IMR-90 (cell line): ENCODE measurements around the gene MOB3B. TPM values are rescaled to one million over a fixed set of nuclear protein-coding genes. Genes with fewer than 3 reads are reported as not detected.

Experiments used
- ATAC-seq: fragments of 200-7000 bp; cut with Tn5 transposase; 2 replicates; pipeline ENCODE4 v1.9.1; 2020; ENCODE audit warnings: low read depth, mild to moderate bottlenecking, moderate library complexity
- BruUV-seq: library from RNA; stranded (reverse); fragments of 400-500 nt; replicated peaks from 2 replicates; lab custom pipeline; 2021; lab: Mats Ljungman, UMichigan
- CTCF ChIA-PET: fragments of 300-600 bp; formaldehyde crosslinking; extraction: SDS; loops from one replicate; lab custom pipeline; 2021; ENCODE audit warnings: antibody characterized with exemption; lab: Yijun Ruan, JAX
- POLR2A ChIA-PET: fragments of 300-600 bp; sonication (Branson Sonifier 250); formaldehyde crosslinking; loops from one replicate; lab custom pipeline; 2022; ENCODE audit warnings: antibody characterized with exemption; ENCODE audit not compliant: unreplicated experiment; lab: Charles Lee
- DNase-seq: peaks from one replicate; pipeline ENCODE4 v3.0.0; 2013
- H2AFZ ChIP-seq: replicated peaks from 2 replicates; pipeline ENCODE3; 2013; ENCODE audit warnings: low read length, mild to moderate bottlenecking; ENCODE audit not compliant: poor library complexity
- H2AK5ac ChIP-seq: 2 replicates; pipeline ENCODE4 v1.6.1; 2013; ENCODE audit warnings: low read depth, low read length, inconsistent platforms
- H2AK9ac ChIP-seq: replicated peaks from 2 replicates; pipeline ENCODE3; 2013; ENCODE audit warnings: mild to moderate bottlenecking, low read depth, low read length, moderate library complexity; ENCODE audit not compliant: poor library complexity
- H2BK120ac ChIP-seq: 2 replicates; pipeline ENCODE4 v1.6.1; 2013; ENCODE audit warnings: low read depth, low read length, inconsistent platforms
- H2BK15ac ChIP-seq: 3 replicates; pipeline ENCODE4 v1.6.1; 2013; ENCODE audit warnings: low read depth, low read length, inconsistent platforms
- H2BK20ac ChIP-seq: 2 replicates; pipeline ENCODE4 v1.6.1; 2013; ENCODE audit warnings: low read depth, mild to moderate bottlenecking, inconsistent platforms, low read length, moderate library complexity
- H2BK5ac ChIP-seq: 2 replicates; pipeline ENCODE4 v1.6.1; 2013; ENCODE audit warnings: mild to moderate bottlenecking, low read depth, low read length, inconsistent platforms; ENCODE audit not compliant: poor library complexity, severe bottlenecking
- H3K14ac ChIP-seq: replicated peaks from 2 replicates; pipeline ENCODE4 v1.6.1; 2013; ENCODE audit warnings: low read depth, low read length, inconsistent platforms
- H3K18ac ChIP-seq: 2 replicates; pipeline ENCODE4 v1.6.1; 2013; ENCODE audit warnings: low read depth, low read length, control low read depth
- H3K23ac ChIP-seq: 2 replicates; pipeline ENCODE4 v1.6.1; 2013; ENCODE audit warnings: low read depth, low read length, inconsistent platforms
- H3K27ac ChIP-seq: 2 replicates; pipeline ENCODE4 v1.5.1; 2013; ENCODE audit warnings: mild to moderate bottlenecking, control low read depth, low read length; ENCODE audit not compliant: insufficient read depth
- H3K27me3 ChIP-seq: 2 replicates; pipeline ENCODE4 v1.6.1; 2013; ENCODE audit warnings: low read length; ENCODE audit not compliant: control insufficient read depth, insufficient read depth
- H3K36me3 ChIP-seq: 2 replicates; pipeline ENCODE4 v1.6.1; 2013; ENCODE audit warnings: low read length, mixed read lengths; ENCODE audit not compliant: control insufficient read depth, insufficient read depth
- H3K4ac ChIP-seq: 2 replicates; pipeline ENCODE4 v1.6.1; 2013; ENCODE audit warnings: low read depth, low read length, inconsistent platforms
- H3K4me1 ChIP-seq: 2 replicates; pipeline ENCODE4 v1.6.1; 2013; ENCODE audit warnings: low read length, mixed read lengths; ENCODE audit not compliant: control insufficient read depth, insufficient read depth
- H3K4me2 ChIP-seq: 2 replicates; pipeline ENCODE4 v1.6.1; 2013; ENCODE audit warnings: low read depth, mild to moderate bottlenecking, control low read depth, low read length, moderate library complexity
- H3K4me3 ChIP-seq: 2 replicates; pipeline ENCODE4 v1.5.1; 2013; ENCODE audit warnings: low read depth, mild to moderate bottlenecking, control low read depth, low read length, moderate library complexity; ENCODE audit not compliant: insufficient read depth
- H3K56ac ChIP-seq: 2 replicates; pipeline ENCODE4 v1.6.1; 2013; ENCODE audit warnings: low read length, inconsistent platforms; ENCODE audit not compliant: insufficient read depth; ENCODE audit errors: extremely low read depth
- H3K79me1 ChIP-seq, 2 experiments: 2 replicates each; pipeline ENCODE4 v1.6.1; 2013; ENCODE audit warnings: low read length in 2 of 2, inconsistent platforms in 1 of 2, low read depth in 1 of 2
- H3K9ac ChIP-seq: 2 replicates; pipeline ENCODE4 v1.6.1; 2013; ENCODE audit warnings: low read depth, low read length, control low read depth
- H3K9me1 ChIP-seq: 2 replicates; pipeline ENCODE4 v1.6.1; 2013; ENCODE audit warnings: low read length, inconsistent platforms; ENCODE audit not compliant: insufficient read depth
- H3K9me3 ChIP-seq: 2 replicates; pipeline ENCODE4 v1.6.1; 2013; ENCODE audit warnings: low read length; ENCODE audit not compliant: control insufficient read depth, insufficient read depth
- H4K20me1 ChIP-seq: 2 replicates; pipeline ENCODE4 v1.6.1; 2013; ENCODE audit warnings: low read length, inconsistent platforms; ENCODE audit not compliant: insufficient read depth
- H4K5ac ChIP-seq: 2 replicates; pipeline ENCODE4 v1.6.1; 2013; ENCODE audit warnings: mild to moderate bottlenecking, low read depth, low read length, control low read depth
- H4K8ac ChIP-seq, 2 experiments: 2 replicates each; pipeline ENCODE4 v1.6.1; 2013; ENCODE audit warnings: low read depth in 2 of 2, low read length in 2 of 2, control low read depth in 1 of 2, inconsistent platforms in 1 of 2
- H4K91ac ChIP-seq: 2 replicates; pipeline ENCODE4 v1.6.1; 2013; ENCODE audit warnings: low read depth, low read length, inconsistent platforms; ENCODE audit not compliant: insufficient read depth
- BHLHE40 ChIP-seq: fragments of 150-350 bp; IDR thresholded peaks from 2 replicates; pipeline ENCODE4 v1.6.1; 2016; ENCODE audit warnings: mild to moderate bottlenecking, low read depth, low read length
- CEBPB ChIP-seq: IDR thresholded peaks from 2 replicates; pipeline ENCODE4 v1.6.1; 2012; ENCODE audit warnings: low read depth, low read length, improper control_type of control experiment
- CHD1 ChIP-seq: IDR thresholded peaks from 2 replicates; pipeline ENCODE4 v1.6.1; 2012; ENCODE audit warnings: low read depth, low read length, improper control_type of control experiment
- FOS ChIP-seq: fragments of 150-350 bp; IDR thresholded peaks from 2 replicates; pipeline ENCODE4 v1.6.1; 2016; ENCODE audit warnings: low read depth, low read length
- MAFK ChIP-seq: IDR thresholded peaks from 2 replicates; pipeline ENCODE4 v1.6.1; 2012; ENCODE audit warnings: low read depth, low read length, improper control_type of control experiment
- MAZ ChIP-seq: IDR thresholded peaks from 2 replicates; pipeline ENCODE4 v1.6.1; 2012; ENCODE audit warnings: low read depth, mild to moderate bottlenecking, low read length, improper control_type of control experiment, moderate library complexity, borderline replicate concordance
- MXI1 ChIP-seq: IDR thresholded peaks from 2 replicates; pipeline ENCODE4 v1.6.1; 2012; ENCODE audit warnings: low read depth, mild to moderate bottlenecking, low read length, moderate library complexity, borderline replicate concordance
- NFE2L2 ChIP-seq: fragments of 150-350 bp; IDR thresholded peaks from 2 replicates; pipeline ENCODE4 v1.6.1; 2016; ENCODE audit warnings: low read depth, mild to moderate bottlenecking, low read length
- POLR2A ChIP-seq: IDR thresholded peaks from 2 replicates; pipeline ENCODE4 v1.6.1; 2012; ENCODE audit warnings: mild to moderate bottlenecking, low read depth, low read length
- RAD21 ChIP-seq: IDR thresholded peaks from 2 replicates; pipeline ENCODE4 v1.6.1; 2012; ENCODE audit warnings: low read length, improper control_type of control experiment
- RFX5 ChIP-seq: IDR thresholded peaks from 2 replicates; pipeline ENCODE4 v1.8.0; 2012; ENCODE audit warnings: low read depth, mild to moderate bottlenecking, low read length, moderate library complexity
- SMC3 ChIP-seq: fragments of 150-350 bp; IDR thresholded peaks from 2 replicates; pipeline ENCODE4 v1.6.1; 2016; ENCODE audit warnings: low read depth, mild to moderate bottlenecking, antibody characterized with exemption, low read length, moderate library complexity
- WGBS, 2 experiments: methylation state at CpG; one replicate each; pipeline versions ENCODE4 v1.1.5 to v1.1.7; 2013; ENCODE audit warnings: missing lambda C conversion rate in 2 of 2; ENCODE audit not compliant: insufficient read length in 1 of 2; ENCODE audit errors: extremely low coverage in 2 of 2; 5-methylcytosine and 5-hydroxymethylcytosine counted together
- dilution Hi-C: fragments of 300-500 bp; cut with HindIII; formaldehyde crosslinking; loops from one replicate; pipeline ENCODE4 v1.14.3; 2018; ENCODE audit warnings: low sequenced_read_pairs; ENCODE audit not compliant: unreplicated experiment
- in situ Hi-C: fragments of 300-500 bp; cut with MboI; formaldehyde crosslinking; loops from 3 replicates; pipeline ENCODE4 v1.14.3; 2019; ENCODE audit warnings: low sequenced_read_pairs, inconsistent platforms, mixed read lengths
- intact Hi-C: fragments of 100-400 bp; cut with micrococcal nuclease; formaldehyde crosslinking; loops from 2 replicates; pipeline ENCODE4 v1.10.0; 2022
- polyA plus RNA-seq, 3 experiments: library from polyadenylated mRNA; depleted of rRNA; stranded (reverse); fragments of >200 nt; gene quantifications; 2 replicates each; pipeline ENCODE4 v1.2.3, GENCODE V29; 2012; ENCODE audit warnings: low replicate concordance in 1 of 3
- total RNA-seq: library from RNA; depleted of rRNA; stranded (reverse); fragments of >200 nt; gene quantifications from 2 replicates; pipeline ENCODE4 v1.2.3, GENCODE V29; 2012
- TF ChIP-seq, protein P1 (sequence below): conservative IDR thresholded peaks from 2 replicates; pipeline ENCODE4 v1.5.1; 2012; ENCODE audit warnings: mild to moderate bottlenecking, low read depth, low read length, improper control_type of control experiment
- TF ChIP-seq, protein P2 (sequence below): fragments of 150-350 bp; IDR thresholded peaks from 2 replicates; pipeline ENCODE4 v1.6.1; 2017; ENCODE audit warnings: mild to moderate bottlenecking, antibody characterized with exemption, low read length, low read depth
- TF ChIP-seq, protein P3 (sequence below): fragments of 150-350 bp; IDR thresholded peaks from 2 replicates; pipeline ENCODE4 v1.6.1; 2016; ENCODE audit warnings: low read depth, mild to moderate bottlenecking, low read length, moderate library complexity, borderline replicate concordance

MOB3B gene
- total and polyA plus RNA-seq, 2 of the 4 experiments (the other 2 are of a cell fraction), result under 0.01 to 0.02 TPM

DNA sequence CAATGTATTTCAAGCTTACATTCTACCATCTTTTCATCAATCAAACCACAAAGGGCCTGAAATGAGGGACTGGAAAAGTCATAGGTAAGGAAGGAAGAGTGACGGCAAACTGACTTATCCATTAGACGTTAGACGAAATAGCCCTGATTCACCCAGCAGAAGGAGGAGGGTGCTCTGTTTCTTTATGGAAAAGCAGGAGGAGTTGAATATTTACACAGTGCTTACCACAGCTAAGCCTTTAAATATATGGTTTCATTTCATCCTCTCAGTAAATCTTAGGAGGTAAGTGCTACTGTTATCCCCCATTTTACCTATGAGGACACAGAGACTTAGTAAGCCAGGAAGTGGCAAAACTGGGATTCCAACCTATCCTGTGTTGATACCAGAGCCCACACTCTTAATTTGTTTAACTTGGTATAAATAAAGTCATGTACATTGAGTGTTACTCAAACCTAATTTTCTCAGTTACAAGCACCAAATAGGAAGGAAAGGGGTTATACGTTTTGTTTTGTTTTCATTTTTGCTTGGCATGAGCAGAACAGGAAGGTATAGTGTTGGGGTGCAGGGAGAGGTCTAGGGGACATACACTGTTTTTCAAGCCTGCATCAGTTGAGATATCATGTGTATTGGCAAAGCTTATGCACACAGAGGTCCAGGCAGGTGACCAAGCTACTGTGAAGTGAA lies 103.6 kb downstream of the MOB3B start:
- no peak overlapping the region for H2AK9ac ChIP-seq
- no peak overlapping the region for H2BK5ac ChIP-seq
- H3K4me2 ChIP-seq, result no peak overlapping the region
- POLR2A ChIA-PET, result no interaction called here
- H3K79me1 ChIP-seq, result no peaks in the 10 kb centered on the region
- in situ Hi-C loops (no loop called here), intact Hi-C loops (no loop called here), dilution Hi-C loops (no loop called here)
- no peaks in the 10 kb centered on the region for H4K20me1 ChIP-seq
- H3K27ac ChIP-seq, result no peak overlapping the region
- BruUV-seq, result no TSS peak
- H2AFZ ChIP-seq, result no peak overlapping the region
- no peak overlapping the region for H4K5ac ChIP-seq
- H3K9me1 ChIP-seq, result no peaks in the 10 kb centered on the region
- no peaks in the 10 kb centered on the region for H3K4me1 ChIP-seq
- H3K36me3 ChIP-seq, result no peaks in the 10 kb centered on the region
- no peak overlapping the region for H2BK20ac ChIP-seq
- TF ChIP-seq NFE2L2 (no peak), MAZ (no peak), RFX5 (no peak), BHLHE40 (no peak), CHD1 (no peak), SMC3 (no peak), MAFK (no peak), RAD21 (no peak), MXI1 (no peak), POLR2A (no peak), FOS (no peak), CEBPB (no peak)
- TF ChIP-seq, protein P1, sequence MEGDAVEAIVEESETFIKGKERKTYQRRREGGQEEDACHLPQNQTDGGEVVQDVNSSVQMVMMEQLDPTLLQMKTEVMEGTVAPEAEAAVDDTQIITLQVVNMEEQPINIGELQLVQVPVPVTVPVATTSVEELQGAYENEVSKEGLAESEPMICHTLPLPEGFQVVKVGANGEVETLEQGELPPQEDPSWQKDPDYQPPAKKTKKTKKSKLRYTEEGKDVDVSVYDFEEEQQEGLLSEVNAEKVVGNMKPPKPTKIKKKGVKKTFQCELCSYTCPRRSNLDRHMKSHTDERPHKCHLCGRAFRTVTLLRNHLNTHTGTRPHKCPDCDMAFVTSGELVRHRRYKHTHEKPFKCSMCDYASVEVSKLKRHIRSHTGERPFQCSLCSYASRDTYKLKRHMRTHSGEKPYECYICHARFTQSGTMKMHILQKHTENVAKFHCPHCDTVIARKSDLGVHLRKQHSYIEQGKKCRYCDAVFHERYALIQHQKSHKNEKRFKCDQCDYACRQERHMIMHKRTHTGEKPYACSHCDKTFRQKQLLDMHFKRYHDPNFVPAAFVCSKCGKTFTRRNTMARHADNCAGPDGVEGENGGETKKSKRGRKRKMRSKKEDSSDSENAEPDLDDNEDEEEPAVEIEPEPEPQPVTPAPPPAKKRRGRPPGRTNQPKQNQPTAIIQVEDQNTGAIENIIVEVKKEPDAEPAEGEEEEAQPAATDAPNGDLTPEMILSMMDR, result no peak
- TF ChIP-seq, protein P2, sequence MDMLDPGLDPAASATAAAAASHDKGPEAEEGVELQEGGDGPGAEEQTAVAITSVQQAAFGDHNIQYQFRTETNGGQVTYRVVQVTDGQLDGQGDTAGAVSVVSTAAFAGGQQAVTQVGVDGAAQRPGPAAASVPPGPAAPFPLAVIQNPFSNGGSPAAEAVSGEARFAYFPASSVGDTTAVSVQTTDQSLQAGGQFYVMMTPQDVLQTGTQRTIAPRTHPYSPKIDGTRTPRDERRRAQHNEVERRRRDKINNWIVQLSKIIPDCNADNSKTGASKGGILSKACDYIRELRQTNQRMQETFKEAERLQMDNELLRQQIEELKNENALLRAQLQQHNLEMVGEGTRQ, result no peak
- TF ChIP-seq, protein P3, sequence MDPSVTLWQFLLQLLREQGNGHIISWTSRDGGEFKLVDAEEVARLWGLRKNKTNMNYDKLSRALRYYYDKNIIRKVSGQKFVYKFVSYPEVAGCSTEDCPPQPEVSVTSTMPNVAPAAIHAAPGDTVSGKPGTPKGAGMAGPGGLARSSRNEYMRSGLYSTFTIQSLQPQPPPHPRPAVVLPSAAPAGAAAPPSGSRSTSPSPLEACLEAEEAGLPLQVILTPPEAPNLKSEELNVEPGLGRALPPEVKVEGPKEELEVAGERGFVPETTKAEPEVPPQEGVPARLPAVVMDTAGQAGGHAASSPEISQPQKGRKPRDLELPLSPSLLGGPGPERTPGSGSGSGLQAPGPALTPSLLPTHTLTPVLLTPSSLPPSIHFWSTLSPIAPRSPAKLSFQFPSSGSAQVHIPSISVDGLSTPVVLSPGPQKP, result no peak
- no peak for DNase-seq
- H3K9ac ChIP-seq, result no peak overlapping the region
- H3K9me3 ChIP-seq, result no peaks in the 10 kb centered on the region
- no peak overlapping the region for H3K4ac ChIP-seq
- ATAC-seq, result no peak
- H4K91ac ChIP-seq, result no peak overlapping the region
- no peak overlapping the region for H3K18ac ChIP-seq
- no peak overlapping the region for H3K23ac ChIP-seq
- H2BK120ac ChIP-seq, result no peak overlapping the region
- H2AK5ac ChIP-seq, result no peak overlapping the region
- H3K27me3 ChIP-seq, result no peaks in the 10 kb centered on the region
- H3K14ac ChIP-seq, result no peak overlapping the region
- no peak overlapping the region for H3K4me3 ChIP-seq
- CTCF ChIA-PET, result no interaction called here
- H3K56ac ChIP-seq, result no peak overlapping the region
- H2BK15ac ChIP-seq, result no peak overlapping the region
- no CpG with 5 or more reads among the region's 4 CpGs for WGBS, 2 experiments
- H4K8ac ChIP-seq, result no peak overlapping the region
